Activated CD8-positive, alpha-beta T cell treated with anti-CD3 and anti-CD28 coated beads, Interleukin-2, amount 10 ng/mL, durations not matched to agents 7 days and 5 days (primary cell): ENCODE data around the gene TMEM151B. TPM values are rescaled to one million over a fixed set of nuclear protein-coding genes. Genes with fewer than 3 reads are reported as not detected.

Experiments
- ATAC-seq: fragments of 150-1000 bp; cut with Tn5 transposase; one replicate; pipeline ENCODE4 v1.10.0; 2021; ENCODE audit warnings: moderate library complexity
- CTCF ChIA-PET: fragments of 350-600 bp; sonication (Branson Sonifier 250); formaldehyde crosslinking; loops from one replicate; lab custom pipeline; 2021; ENCODE audit warnings: antibody characterized with exemption; lab: Charles Lee
- POLR2A ChIA-PET: fragments of 350-600 bp; sonication (Branson Sonifier 250); formaldehyde crosslinking; loops from one replicate; lab custom pipeline; 2021; ENCODE audit warnings: antibody characterized with exemption; lab: Charles Lee
- DNase-seq: peaks from one replicate; pipeline ENCODE4 v3.0.0-alpha.2; 2020
- H3K27ac Mint-ChIP-seq: one replicate; pipeline ENCODE4 v1.8.0; 2021; ENCODE audit warnings: mild to moderate bottlenecking, mixed read lengths
- H3K27me3 Mint-ChIP-seq: one replicate; pipeline ENCODE4 v1.8.0; 2021; ENCODE audit warnings: low read depth, mixed read lengths
- H3K36me3 Mint-ChIP-seq: one replicate; pipeline ENCODE4 v1.8.0; 2021; ENCODE audit warnings: low read depth, mixed read lengths
- H3K4me1 Mint-ChIP-seq: one replicate; pipeline ENCODE4 v1.8.0; 2021; ENCODE audit warnings: low read depth, mixed read lengths
- H3K4me3 Mint-ChIP-seq: one replicate; pipeline ENCODE4 v1.8.0; 2021; ENCODE audit warnings: mild to moderate bottlenecking, mixed read lengths
- H3K9me3 Mint-ChIP-seq: one replicate; pipeline ENCODE4 v1.8.0; 2022; ENCODE audit warnings: mixed read lengths; ENCODE audit not compliant: insufficient read depth
- total RNA-seq, 2 experiments: library from RNA; stranded (reverse); gene quantifications; one replicate each; pipeline ENCODE4 v1.2.3, GENCODE V29; 2021

Gene TMEM151B
- total RNA-seq, 2 experiments from 2014 or later = not detected

GRCh38 chr6:44234101-44235025 lies 35.9 kb upstream of the TMEM151B start:
- Mint-ChIP-seq H3K27ac (peak overlapping the region; percentile 59), H3K36me3 (peaks cover 25% of the 10 kb centered on the region), H3K9me3 (no peaks in the 10 kb centered on the region), H3K4me1 (peaks cover 34% of the 10 kb centered on the region), H3K4me3 (no peak overlapping the region), H3K27me3 (no peaks in the 10 kb centered on the region)
- DNase-seq (no peak), ATAC-seq (no peak)
- POLR2A ChIA-PET = interaction anchor here (5.6 kb wide), 1 partner anchor 13 kb away, joined by 54 read pairs; the partner anchor contains the start of gene HSP90AB1
- CTCF ChIA-PET = interaction anchor here (0.7 to 3.0 kb wide), 14 partner anchors 10 to 138 kb away, joined by 3 to 37 read pairs (median 5); partner anchors contain the start of genes HSP90AB1, SLC29A1 and SLC35B2

- Mint-ChIP-seq H3K27me3 (no peaks in the 10 kb centered on the region), H3K27ac (no peak overlapping the region), H3K36me3 (peaks cover 25% of the 10 kb centered on the region), H3K9me3 (no peaks in the 10 kb centered on the region), H3K4me1 (peaks cover 34% of the 10 kb centered on the region), H3K4me3 (no peak overlapping the region)
- ChIA-PET CTCF (interaction anchor here (1.0 to 3.0 kb wide), 14 partner anchors 10 to 139 kb away, joined by 3 to 37 read pairs (median 6); partner anchors contain the start of genes HSP90AB1, SLC29A1 and SLC35B2), POLR2A (interaction anchor here (5.6 kb wide), 1 partner anchor 12 kb away, joined by 54 read pairs; the partner anchor contains the start of gene HSP90AB1)
- no peak for ATAC-seq
- no peak for DNase-seq
Measured at GRCh38 chr6:44235269-44235668, 35.0 kb upstream of the TMEM151B start.

- H3K27ac Mint-ChIP-seq = no peak overlapping the region
- no peaks in the 10 kb centered on the region for H3K27me3 Mint-ChIP-seq
- no peak for DNase-seq
- ChIA-PET CTCF (interaction anchor here (0.9 to 3.0 kb wide), 8 partner anchors 9 to 139 kb away, joined by 3 to 37 read pairs (median 12); partner anchors contain the start of genes HSP90AB1, SLC29A1 and SLC35B2), POLR2A (interaction anchor here (5.6 kb wide), 1 partner anchor 11 kb away, joined by 54 read pairs; the partner anchor contains the start of gene HSP90AB1)
- H3K9me3 Mint-ChIP-seq = no peaks in the 10 kb centered on the region
- no peak overlapping the region for H3K4me3 Mint-ChIP-seq
- no peak for ATAC-seq
- H3K4me1 Mint-ChIP-seq = peaks cover 34% of the 10 kb centered on the region
- H3K36me3 Mint-ChIP-seq = peaks cover 21% of the 10 kb centered on the region
Measured at GRCh38 chr6:44235891-44236516, 34.2 kb upstream of the TMEM151B start.

- peaks cover 34% of the 10 kb centered on the region for H3K4me1 Mint-ChIP-seq
- DNase-seq (peak; percentile 70), ATAC-seq (peak; percentile 75)
- POLR2A ChIA-PET = interaction anchor here (1.3 to 5.6 kb wide), 3 partner anchors 10 to 20 kb away, joined by 3 to 54 read pairs (median 5); partner anchors contain the start of genes HSP90AB1 and SLC35B2
- CTCF ChIA-PET = interaction anchor here (0.6 to 2.8 kb wide), 22 partner anchors 9 to 1182 kb away, joined by 3 to 36 read pairs (median 4); partner anchors contain the start of genes HSP90AB1, MYMX and SLC35B2
- H3K9me3 Mint-ChIP-seq = no peaks in the 10 kb centered on the region
- peaks cover 11% of the 10 kb centered on the region for H3K36me3 Mint-ChIP-seq
- H3K27ac Mint-ChIP-seq = peak overlapping the region; percentile 94
- peak overlapping the region; percentile 80 for H3K4me3 Mint-ChIP-seq
- H3K27me3 Mint-ChIP-seq = no peaks in the 10 kb centered on the region
Measured at GRCh38 chr6:44237021-44237812, 33.0 kb upstream of the TMEM151B start.

- peak overlapping the region; percentile 94 for H3K27ac Mint-ChIP-seq
- POLR2A ChIA-PET = interaction anchor here (0.6 to 5.6 kb wide), 4 partner anchors 9 to 32 kb away, joined by 3 to 54 read pairs (median 4); partner anchors contain the start of genes HSP90AB1 and SLC35B2
- ATAC-seq (peak; percentile 97), DNase-seq (peak; percentile 81)
- peaks cover 32% of the 10 kb centered on the region for H3K4me1 Mint-ChIP-seq
- CTCF ChIA-PET = interaction anchor here (0.6 to 2.8 kb wide), 23 partner anchors 9 to 1183 kb away, joined by 3 to 36 read pairs (median 4); partner anchors contain the start of genes HSP90AB1, MYMX and SLC35B2
- no peaks in the 10 kb centered on the region for H3K9me3 Mint-ChIP-seq
- H3K4me3 Mint-ChIP-seq = peak overlapping the region; percentile 80
- H3K27me3 Mint-ChIP-seq = no peaks in the 10 kb centered on the region
- H3K36me3 Mint-ChIP-seq = peaks cover 7% of the 10 kb centered on the region
Measured at GRCh38 chr6:44237813-44238433, 32.3 kb upstream of the TMEM151B start.

GRCh38 chr6:44238687-44239350 lies 31.4 kb upstream of the TMEM151B start:
- POLR2A ChIA-PET = interaction anchor here (0.6 to 5.6 kb wide), 4 partner anchors 8 to 33 kb away, joined by 3 to 54 read pairs (median 4); partner anchors contain the start of genes HSP90AB1 and SLC35B2
- H3K9me3 Mint-ChIP-seq = no peaks in the 10 kb centered on the region
- DNase-seq (no peak), ATAC-seq (no peak)
- peak overlapping the region; percentile 80 for H3K4me3 Mint-ChIP-seq
- CTCF ChIA-PET = interaction anchor here (0.6 to 2.8 kb wide), 4 partner anchors 14 to 66 kb away, joined by 6 to 36 read pairs (median 9); partner anchors contain the start of gene SLC35B2
- H3K4me1 Mint-ChIP-seq = peaks cover 23% of the 10 kb centered on the region
- peak overlapping the region; percentile 36 for H3K27ac Mint-ChIP-seq
- H3K27me3 Mint-ChIP-seq = no peaks in the 10 kb centered on the region
- peaks cover 6% of the 10 kb centered on the region for H3K36me3 Mint-ChIP-seq

- no peak overlapping the region for H3K27ac Mint-ChIP-seq
- H3K9me3 Mint-ChIP-seq = no peaks in the 10 kb centered on the region
- ChIA-PET POLR2A (interaction anchor here (0.8 kb wide), 1 partner anchor 13 kb away, joined by 4 read pairs; the partner anchor contains the start of gene SLC35B2), CTCF (interaction anchor here (4.0 to 8.1 kb wide), 2 partner anchors 9 to 11 kb away, joined by 17 to 75 read pairs; partner anchors contain the start of gene SLC35B2)
- no peak for DNase-seq
- no peak for ATAC-seq
- no peak overlapping the region for H3K4me3 Mint-ChIP-seq
- H3K4me1 Mint-ChIP-seq = peaks cover 15% of the 10 kb centered on the region
- H3K36me3 Mint-ChIP-seq = peaks cover 13% of the 10 kb centered on the region
- no peaks in the 10 kb centered on the region for H3K27me3 Mint-ChIP-seq
Measured at GRCh38 chr6:44243345-44243744, 26.9 kb upstream of the TMEM151B start.

- Mint-ChIP-seq H3K27me3 (no peaks in the 10 kb centered on the region), H3K9me3 (no peaks in the 10 kb centered on the region), H3K4me3 (peak overlapping the region; percentile 98), H3K27ac (peak overlapping the region; percentile 99), H3K4me1 (peaks cover 33% of the 10 kb centered on the region), H3K36me3 (peaks cover 34% of the 10 kb centered on the region)
- ChIA-PET CTCF (interaction anchor here (0.7 to 8.1 kb wide), 13 partner anchors 8 to 113 kb away, joined by 3 to 75 read pairs (median 4); partner anchors contain the start of genes SLC29A1 and SLC35B2), POLR2A (interaction anchor here (0.6 to 4.4 kb wide), 6 partner anchors 9 to 59 kb away, joined by 3 to 104 read pairs (median 46); partner anchors contain the start of genes NFKBIE, SLC29A1 and SLC35B2)
- ATAC-seq (no peak), DNase-seq (no peak)
Measured at GRCh38 chr6:44245391-44245911, 24.8 kb upstream of the TMEM151B start.

- Mint-ChIP-seq H3K9me3 (no peaks in the 10 kb centered on the region), H3K27me3 (no peaks in the 10 kb centered on the region), H3K27ac (peak overlapping the region; percentile 99), H3K4me3 (peak overlapping the region; percentile 98), H3K36me3 (peaks cover 41% of the 10 kb centered on the region), H3K4me1 (peaks cover 38% of the 10 kb centered on the region)
- ATAC-seq (peak; percentile 38), DNase-seq (peak; percentile 86)
- POLR2A ChIA-PET = interaction anchor here (0.5 to 4.4 kb wide), 26 partner anchors 10 to 1317 kb away, joined by 3 to 104 read pairs (median 4); partner anchors contain the start of genes AARS2, CDC5L, CNPY3 and GTPBP2
- CTCF ChIA-PET = interaction anchor here (0.7 to 8.1 kb wide), 17 partner anchors 9 to 113 kb away, joined by 3 to 75 read pairs (median 5); partner anchors contain the start of genes SLC29A1 and SLC35B2
Measured at GRCh38 chr6:44245912-44246662, 24.2 kb upstream of the TMEM151B start.
